ENCODE measurements around the gene FUZ.

DNA sequence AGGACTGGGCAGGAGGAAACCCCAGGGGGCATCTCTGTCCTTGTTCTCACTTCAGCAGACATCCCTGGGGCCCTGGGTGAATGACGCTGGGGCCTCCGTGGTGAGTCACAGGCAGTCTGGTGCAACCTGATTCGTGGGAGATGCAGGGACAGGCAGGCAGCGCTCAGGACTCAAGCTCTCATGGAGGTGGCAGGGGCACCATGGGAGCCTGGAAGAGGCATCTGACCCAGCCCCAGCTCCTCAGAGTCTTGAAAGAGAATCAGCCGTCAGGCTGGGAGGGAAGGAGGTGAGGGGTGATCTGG is 23.9 kb upstream of the FUZ start:
- TF ChIP-seq POLR2A (IDR thresholded peaks at IDR 0.05), result no peak
- TF ChIP-seq, protein P1, sequence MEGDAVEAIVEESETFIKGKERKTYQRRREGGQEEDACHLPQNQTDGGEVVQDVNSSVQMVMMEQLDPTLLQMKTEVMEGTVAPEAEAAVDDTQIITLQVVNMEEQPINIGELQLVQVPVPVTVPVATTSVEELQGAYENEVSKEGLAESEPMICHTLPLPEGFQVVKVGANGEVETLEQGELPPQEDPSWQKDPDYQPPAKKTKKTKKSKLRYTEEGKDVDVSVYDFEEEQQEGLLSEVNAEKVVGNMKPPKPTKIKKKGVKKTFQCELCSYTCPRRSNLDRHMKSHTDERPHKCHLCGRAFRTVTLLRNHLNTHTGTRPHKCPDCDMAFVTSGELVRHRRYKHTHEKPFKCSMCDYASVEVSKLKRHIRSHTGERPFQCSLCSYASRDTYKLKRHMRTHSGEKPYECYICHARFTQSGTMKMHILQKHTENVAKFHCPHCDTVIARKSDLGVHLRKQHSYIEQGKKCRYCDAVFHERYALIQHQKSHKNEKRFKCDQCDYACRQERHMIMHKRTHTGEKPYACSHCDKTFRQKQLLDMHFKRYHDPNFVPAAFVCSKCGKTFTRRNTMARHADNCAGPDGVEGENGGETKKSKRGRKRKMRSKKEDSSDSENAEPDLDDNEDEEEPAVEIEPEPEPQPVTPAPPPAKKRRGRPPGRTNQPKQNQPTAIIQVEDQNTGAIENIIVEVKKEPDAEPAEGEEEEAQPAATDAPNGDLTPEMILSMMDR (IDR thresholded peaks at IDR 0.05), result no peak
- no peak for TF ChIP-seq EP300 (IDR thresholded peaks at IDR 0.05)

All from upper lobe of left lung (tissue), 4 donors.